HG03558 (cell line): ENCODE data around the gene CREBBP.
"Not testable (repeated sequence)": the region's sequence is repeated elsewhere in the genome, so short reads cannot be mapped to it uniquely, and the experiment has no call there.

Experiments used
- ATAC-seq: cut with Tn5 transposase; IDR thresholded peaks from one replicate; pipeline ENCODE4 v1.9.1; 2021; ENCODE audit warnings: moderate number of reproducible peaks; ENCODE audit not compliant: unreplicated experiment; ENCODE audit errors: extremely low read depth

Gene CREBBP

DNA sequence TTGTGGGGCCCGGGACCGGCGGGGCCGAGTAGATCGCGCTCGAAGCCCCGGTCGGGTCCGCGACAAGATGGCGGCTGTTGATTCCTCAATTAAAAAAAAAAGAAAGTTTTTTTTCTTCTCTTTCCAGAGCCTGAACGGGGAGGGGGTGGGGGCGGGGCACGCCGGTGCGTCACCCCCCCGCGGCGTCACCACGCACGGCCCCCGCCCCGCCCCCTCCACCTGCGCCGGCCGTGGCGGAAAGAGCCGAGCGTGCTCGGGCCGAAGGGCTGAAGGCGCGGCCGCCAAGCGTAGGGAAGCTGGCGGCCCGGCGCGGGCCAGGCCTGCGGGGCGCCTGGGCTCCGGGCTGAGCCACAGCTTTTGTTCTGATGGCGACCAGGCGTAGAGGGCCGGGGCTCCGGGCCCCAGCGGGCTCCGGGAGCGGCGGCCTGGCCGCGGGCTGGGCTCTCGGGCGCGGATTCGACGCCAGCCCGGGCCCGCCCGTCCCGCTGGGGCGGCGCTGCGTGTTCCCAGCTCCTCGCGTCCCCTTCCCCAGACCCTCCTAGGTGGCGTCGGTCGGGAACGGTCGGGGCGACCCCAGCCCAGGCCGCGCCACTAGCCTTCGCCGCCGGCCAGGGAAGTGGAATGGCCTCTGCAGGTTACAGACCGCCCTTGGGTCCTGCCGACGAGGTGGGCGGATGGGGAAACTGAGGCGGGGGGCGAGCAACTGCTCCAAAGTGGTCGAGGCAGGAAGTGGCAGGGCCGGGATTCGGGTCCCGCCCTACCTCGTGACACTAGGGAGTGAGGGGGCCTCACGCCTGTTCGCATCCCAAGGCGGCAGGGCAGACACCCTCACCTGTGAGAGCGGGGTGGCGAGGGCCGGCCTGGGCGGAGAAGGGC is at the start of gene CREBBP:
Gene CREBBP (minus strand): TSS at position 91 of the 876 bp plus-strand sequence. CDS start 797 bp downstream, outside the sequence.
- peak; percentile 57 for ATAC-seq

DNA sequence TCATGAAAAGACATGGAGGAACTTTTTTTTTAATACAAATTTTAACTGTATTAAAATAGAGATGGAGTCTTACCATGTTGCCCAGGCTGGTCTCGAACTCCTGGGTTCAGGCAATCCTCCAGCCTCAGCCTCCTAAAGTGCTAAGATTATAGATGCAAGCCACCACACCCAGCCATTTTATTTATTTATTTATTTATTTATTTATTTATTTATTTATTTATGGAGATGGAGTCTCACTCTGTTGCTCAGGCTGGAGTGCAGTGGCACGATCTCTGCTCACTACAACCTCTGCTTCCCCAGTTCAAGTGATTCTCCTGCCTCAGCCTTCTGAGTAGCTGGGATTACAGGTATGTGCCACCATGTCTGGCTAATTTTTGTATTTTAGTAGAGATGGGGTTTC is 46.6 kb upstream of the CREBBP start:
- not testable (repeated sequence) for ATAC-seq

DNA sequence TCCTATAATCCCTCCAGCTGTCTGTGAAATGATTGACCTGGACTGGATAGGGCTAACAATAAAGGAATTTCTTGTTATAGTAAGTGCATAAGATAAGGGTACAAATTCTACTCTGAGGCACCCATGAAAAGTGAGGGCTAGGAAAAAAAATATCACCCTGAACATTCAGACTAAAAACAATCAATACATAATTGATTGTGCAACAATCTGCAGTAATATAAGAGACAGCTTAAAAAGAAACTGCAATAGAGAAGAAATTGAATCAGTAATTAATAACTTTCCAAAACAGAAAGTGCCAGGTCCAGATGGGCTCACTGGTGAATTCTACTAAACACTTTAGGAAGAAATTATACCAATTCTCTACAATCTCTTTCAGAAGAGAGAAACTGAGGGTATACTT is 44.2 kb upstream of the CREBBP start:
- ATAC-seq: no peak

DNA sequence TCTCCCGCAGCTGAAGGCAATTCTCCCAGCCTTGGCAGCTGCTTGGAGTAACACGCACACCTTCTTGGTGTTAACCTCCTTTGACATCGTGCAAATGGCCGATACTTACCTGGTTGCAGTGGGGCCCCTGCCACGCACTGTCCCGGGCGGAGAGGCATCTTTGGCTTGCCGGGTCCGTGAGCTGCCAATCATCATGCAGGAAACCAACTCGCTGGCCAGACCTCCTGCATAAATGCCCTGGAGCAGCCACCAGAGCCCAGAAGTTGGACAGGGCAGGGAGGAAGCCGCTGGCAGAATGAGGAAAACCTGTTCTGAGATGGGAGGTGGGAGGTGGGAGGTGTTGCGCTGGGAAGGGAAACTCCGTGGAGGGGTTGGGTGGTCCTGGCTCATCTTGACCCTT is 41.7 kb upstream of the CREBBP start:
- ATAC-seq: no peak

DNA sequence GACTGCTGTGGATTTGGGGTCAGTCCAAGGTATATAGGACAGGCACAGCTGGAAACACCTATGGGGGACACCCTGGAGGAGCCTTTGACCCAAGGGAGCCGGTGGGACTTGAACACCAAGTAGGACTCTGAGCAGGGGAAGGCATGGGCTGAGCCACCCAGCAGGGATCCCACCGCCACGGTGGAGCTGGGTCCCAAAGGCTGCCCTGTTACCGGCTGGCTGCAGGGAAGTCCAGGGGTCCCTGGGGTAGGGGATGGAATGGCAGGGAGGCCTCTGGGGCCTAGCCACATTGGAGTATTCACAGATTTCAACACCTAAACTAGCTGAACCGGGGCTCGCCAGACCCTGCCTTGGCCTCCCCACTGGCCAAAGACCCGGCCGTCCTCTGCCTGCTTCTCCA is 39.7 kb upstream of the CREBBP start:
- no peak for ATAC-seq

DNA sequence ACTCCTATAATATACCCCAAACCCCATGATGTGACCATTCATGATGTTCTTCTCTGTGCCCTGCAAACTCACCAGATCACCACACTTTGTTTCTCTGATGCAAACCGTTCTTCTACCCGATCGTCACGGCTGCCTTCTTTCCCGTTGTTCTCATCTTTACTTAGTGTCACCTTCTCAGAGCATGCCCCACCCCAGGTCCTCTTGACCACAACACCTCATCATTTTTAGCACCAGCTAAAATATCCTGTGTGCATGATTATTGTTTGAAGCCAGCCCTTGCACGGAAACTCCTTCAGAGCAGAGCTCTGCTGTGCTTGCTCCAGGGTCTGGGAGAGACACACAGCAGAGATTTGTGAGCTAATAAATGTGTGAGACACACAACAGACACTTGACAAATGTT is 38.9 kb upstream of the CREBBP start:
- ATAC-seq: no peak

DNA sequence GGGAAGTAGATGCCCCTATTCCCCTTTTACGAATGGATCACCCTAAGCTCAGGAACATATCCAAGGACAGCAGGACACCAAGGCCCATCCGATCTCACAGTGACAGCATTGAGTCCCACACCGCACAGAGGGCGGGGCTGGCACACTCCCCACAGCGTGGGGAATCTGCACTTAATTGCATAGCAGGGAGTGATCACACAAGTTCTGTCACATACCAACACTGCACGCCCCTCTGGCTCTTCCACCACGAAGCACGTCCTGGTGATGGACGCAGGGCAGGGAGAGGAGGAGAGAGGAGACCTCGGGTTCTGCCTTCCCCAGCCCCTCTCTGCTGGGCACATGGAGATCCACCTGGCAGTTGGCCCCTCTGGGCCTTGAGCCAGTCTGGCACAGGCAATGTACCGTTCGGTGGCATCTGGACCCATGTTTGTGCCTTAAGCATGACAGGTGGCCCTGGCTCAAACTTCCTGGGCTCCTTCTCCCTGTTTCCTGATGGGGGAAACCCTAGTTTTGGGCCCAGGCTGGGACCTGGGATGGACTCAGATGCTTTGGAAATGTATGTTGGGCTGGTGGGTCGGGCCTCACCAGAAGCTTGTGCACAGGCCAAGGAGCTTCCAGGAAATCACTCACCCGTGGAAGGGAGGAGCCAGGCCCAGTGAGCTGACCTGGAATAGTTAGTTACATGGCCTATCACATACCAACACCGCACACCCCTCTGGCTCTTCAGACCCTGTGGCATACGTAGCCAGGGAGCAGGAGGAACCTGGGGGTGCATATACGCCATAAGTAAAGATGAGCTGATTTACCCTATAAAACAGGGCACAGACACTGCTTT is 35.1 kb upstream of the CREBBP start:
- ATAC-seq: no peak

DNA sequence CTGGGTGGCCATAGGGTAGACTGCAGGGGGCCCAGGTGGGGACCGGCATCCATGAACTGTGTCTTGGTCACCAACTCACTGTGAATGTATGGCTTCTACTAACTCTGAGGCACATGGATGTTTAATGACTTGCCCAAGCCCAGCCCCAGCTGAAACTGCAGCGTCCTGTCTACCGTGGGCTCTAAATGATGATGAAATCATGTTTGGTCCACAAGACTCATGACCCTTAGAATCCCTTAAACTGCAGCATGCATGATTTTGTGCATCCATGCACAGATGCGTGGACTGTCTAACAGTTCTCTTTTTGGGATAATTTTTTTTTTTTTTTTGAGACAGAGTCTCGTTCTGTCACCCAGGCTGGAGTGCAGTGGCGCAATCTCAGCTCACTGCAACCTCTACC is 32.4 kb upstream of the CREBBP start:
- ATAC-seq: no peak

DNA sequence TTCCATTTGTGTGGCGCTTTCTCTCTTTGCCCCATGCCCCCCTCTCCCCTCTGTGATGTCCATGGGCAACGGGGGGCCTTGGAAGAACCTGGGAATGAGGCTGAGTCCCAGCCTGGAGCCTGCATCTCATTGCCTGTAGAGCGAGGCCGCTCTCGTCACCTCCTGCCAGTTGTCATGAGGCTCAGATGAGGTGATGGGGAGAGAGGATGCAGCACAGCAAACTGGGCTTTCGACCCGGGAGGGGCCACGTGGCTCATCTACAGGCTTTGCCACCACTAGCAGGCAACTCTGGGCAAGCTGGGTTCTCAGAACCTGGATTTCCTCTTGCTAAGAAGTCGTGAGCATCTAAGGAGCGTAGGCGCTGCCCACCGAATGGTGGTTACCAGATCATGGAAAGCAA is 31.9 kb upstream of the CREBBP start:
- no peak for ATAC-seq

DNA sequence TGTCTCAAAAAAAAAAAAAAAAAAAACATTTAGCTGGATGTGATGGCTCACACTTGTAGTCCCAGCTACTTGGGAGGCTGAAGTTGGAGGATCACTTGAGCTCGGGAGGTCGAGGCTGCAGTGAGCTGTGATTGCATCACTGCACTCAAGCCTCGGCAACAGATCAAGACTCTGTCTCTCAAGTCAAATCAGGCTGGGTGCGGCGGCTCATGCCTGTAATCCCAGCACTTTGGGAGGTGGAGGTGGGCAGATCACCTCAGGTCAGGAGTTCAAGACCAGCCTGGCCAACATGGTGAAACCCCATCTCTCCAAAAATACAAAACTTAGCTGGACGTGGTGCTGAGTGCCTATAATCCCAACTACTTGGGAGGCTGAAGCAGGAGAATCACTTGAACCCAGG is 31.2 kb upstream of the CREBBP start:
- not testable (repeated sequence) for ATAC-seq

DNA sequence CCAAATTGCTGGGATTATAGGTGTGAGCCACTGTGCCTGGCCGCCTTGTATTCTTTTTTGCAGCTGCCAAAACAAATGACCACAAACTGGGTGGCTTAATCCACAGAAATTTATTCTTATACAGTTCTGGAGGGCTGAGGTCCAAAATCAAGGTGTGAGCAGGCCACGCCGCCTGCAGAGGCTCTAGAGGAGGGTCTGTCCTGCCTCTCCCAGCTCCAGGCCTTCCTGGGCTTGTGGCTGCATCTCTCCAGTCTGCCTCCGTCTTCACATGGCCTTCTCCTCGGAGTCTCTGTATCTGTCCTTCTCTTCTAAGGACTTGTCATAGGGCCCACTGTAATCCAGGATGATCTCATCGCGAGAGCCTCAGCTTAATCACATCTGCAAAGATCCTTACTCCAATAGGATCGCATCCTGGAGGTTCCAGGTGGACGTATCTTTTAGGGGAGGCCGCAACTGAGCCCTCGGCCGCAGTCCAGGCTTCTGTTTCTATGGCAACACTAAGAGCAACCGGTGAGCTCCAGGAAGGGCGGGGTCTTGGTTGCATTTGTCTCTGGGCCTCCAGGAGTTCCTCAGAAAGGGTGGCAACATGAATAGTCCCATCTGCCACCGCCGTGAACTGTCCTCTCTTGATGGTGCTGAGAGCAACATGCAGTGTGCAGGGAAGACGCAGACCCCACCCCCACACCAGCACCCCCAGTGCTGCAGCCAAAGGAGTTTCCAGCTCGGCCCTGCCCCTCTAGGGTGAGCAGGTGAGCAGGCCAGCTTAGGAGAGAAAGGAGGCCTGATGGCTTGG is 29.5 kb upstream of the CREBBP start:
- ATAC-seq: no peak

DNA sequence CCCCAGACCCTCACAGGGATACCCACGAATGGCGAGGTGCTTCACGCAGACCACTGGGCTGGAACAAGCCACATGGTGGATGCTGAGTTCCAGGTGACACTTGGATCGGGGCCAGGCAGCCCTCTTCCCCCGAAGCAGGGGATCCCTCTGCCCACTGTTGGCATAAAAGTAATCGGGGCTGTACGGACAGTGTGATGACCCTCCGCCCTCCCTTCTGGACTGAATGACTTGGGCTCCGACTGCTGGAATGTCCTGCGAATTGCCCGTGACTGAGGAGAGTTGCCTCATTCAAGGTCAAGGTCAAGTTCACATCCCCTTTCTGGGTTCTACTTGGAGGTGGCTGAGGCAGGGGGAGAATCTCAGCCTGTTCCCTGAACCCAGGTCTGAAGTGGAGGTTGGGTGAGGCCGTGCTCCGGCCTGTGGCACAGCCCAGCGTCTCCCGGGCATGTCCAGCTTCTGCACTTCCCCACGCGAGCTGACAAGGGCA is 28.5 kb upstream of the CREBBP start:
- no peak for ATAC-seq

DNA sequence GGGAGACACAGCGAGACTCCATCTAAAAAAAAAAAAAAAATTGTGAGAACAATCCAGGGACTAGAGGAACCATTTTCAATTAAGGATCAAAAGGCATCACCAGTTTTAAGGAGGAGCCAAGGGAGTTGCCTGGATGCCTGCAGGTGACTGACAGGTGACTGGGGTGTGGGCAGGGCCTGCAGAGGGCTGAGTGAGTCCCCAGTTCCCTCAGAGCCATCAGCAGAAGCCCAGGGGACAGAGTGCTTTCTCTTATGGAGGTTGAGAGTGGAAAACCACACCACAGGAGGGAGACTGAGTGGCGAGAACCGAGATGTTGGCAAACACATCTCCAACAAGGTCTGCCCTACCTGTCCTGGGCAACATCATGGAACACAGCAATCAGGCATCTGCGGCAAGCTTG is 27.1 kb upstream of the CREBBP start:
- ATAC-seq: no peak

DNA sequence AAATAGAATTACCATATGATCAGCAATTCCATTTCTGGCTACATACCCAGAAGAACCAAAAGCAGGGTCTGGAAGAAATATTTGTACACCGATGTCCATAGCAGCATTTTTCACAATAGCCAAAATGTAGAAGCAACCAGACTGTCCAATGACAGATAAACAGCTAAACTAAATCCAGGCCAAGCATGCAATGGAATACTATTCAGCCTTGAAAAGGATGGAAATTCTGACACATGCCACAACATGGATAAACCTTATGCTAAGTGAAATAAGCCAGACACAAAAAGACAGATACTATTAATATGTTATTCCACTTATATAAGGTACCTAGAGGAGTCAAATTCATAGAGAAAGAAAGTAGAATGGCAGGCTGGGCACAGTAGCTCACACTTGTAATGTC is 25.9 kb upstream of the CREBBP start:
- no peak for ATAC-seq

DNA sequence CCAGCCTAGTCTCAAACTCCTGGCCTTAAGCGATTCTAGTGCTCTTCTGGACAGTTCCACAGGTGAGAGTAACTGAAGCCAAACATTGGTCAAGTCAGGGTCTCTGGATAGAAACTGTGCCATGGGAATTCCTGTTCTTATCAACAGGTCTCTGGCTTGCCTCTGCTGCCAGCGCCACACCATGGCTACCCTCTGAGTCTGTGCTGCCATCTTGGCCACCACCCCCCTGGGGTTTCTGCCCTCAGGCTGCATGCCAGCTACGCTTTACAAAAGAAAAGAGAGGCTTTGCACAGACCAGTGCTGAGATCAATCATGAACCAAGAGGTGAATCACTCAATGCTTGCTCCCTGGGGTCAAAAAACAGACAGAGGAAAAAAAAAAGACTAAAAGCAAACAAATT is 24.4 kb upstream of the CREBBP start:
- ATAC-seq: no peak

DNA sequence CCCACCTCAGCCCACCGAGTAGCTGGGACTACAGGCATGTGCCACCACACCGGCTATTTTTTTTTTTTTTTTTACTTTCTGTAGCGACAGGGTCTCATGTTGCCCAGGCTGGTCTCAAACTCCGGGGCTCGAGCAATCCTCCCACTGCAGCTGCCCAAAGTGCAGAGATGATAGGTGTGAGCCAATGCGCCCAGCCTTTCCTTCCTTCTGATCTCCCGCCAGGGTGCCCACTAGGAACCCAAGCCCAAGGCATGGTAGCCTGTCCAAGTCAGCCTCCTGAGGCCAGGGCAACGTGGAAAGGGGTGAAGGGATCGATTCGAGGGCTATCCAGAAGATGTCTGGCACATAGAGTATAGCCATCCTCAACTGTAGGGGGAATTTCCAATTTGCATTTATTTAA is 9.6 kb upstream of the CREBBP start:
- no peak for ATAC-seq

DNA sequence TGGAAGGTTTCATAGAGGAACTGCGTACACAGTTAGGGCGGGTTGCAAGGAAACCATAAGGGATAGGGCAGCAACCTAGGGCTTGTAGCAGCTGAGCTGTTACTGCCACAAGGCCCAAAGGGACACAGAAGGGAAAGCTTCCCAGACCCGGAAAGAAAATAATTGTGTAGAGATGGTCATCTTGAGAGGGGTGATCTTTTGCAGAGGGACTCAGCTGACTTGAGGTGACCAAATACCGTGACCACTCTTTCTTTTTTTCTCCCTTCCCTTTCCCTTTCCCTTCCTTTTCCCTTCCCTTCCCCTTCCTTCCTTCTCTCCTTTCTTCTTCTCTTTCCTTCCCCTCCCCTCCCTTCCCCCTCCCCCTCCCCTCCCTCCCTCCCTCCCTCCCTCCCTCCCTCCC is 8.5 kb upstream of the CREBBP start:
- no peak for ATAC-seq

DNA sequence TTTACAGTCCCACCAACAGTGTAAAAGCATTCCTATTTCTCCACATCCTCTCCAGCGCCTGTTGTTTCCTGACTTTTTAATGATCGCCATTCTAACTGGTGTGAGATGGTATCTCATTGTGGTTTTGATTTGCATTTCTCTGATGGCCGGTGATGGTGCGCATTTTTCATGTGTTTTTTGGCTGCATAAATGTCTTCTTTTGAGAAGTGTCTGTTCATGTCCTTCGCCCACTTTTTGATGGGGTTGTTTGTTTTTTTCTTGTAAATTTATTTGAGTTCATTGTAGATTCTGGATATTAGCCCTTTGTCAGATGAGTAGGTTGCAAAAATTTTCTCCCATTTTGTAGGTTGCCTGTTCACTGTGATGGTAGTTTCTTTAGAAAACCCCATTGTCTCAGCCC is 5.5 kb upstream of the CREBBP start:
- ATAC-seq: not testable (repeated sequence)

DNA sequence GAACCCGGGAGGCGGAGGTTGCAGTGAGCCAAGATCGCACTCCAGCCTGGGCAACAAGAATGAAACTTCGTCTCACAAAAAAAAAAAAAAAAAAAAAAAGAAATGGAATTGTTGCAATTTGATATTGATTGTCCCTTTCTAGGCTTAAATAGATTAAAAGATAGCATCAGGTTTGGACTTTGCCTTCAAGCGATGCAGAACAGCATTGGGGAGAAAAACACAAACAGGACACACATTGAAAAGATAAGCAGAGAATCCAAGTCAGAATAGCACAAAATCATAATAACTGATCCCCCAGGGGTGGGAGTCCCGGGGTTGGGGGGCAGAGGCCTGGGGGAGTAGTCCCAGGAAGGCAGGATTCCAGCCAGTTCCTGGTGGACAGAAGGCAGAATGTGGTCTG is 3.9 kb upstream of the CREBBP start:
- no peak for ATAC-seq

DNA sequence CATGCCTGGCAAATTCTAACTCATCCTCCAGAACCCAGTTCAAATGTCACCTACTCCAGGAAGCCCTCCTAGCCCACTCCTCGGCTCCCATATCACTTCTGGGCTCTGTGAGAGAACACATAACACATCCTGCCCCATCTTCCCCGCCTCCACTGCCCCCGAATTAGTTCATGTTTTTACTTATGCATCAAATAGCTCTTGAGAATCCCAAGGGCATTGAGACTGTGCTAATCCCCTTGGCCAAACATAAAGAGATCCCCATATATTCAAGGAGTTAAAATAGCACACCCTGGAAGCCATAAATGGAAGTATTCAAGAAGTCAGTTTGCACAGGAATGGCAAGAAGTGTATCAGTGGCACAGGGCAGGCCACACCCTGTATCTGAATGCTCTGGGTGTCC is 2.0 kb upstream of the CREBBP start:
- no peak for ATAC-seq
